Activated CD4-positive, alpha-beta T cell treated with anti-CD3 and anti-CD28 coated beads for 48 hours (primary cell): ENCODE results near the gene ADAMTS7.
"Not testable (repeated sequence)": the region's sequence is repeated elsewhere in the genome, so short reads cannot be mapped to it uniquely, and the experiment has no call there.

Experiments
- DNase-seq: peaks from one replicate; pipeline ENCODE4 v3.0.0-alpha.2; 2020

The ADAMTS7 gene

GRCh38 chr15:78762985-78763795, 48.1 kb downstream of the ADAMTS7 start:
- no peak for DNase-seq

GRCh38 chr15:78762386-78762961, 48.8 kb downstream of the ADAMTS7 start:
- DNase-seq, result not testable (repeated sequence)

DNA sequence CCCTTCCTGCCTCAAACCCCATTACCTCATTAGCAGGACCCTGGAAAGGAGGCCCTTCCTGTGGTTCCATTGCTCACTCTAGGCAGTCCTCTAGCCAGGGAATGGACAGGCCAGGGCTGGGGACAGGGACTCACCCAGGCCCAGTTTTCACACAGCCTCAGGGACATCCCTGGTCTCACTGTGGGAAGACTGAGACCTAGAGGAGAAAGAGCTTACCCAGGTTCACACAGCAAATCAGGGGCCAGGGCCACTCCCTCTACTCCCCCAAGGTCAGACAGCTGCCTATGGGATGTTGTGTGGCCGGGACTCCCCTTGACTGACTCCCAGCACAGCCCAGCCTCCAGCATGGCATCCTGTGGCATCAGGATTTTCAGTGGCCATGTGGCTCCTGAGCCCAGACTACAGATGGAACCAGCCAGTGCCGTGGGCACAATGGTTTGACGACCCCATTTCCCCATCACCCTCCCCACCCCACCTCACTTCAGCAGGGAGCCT, 49.3 kb downstream of the ADAMTS7 start:
- DNase-seq, result no peak

GRCh38 chr15:78761475-78761874, 49.8 kb downstream of the ADAMTS7 start:
- peak; percentile 81 for DNase-seq

GRCh38 chr15:78761020-78761419, 50.2 kb downstream of the ADAMTS7 start:
- DNase-seq, result no peak

- not testable (repeated sequence) for DNase-seq
Measured at GRCh38 chr15:78760091-78760882, 51.0 kb downstream of the ADAMTS7 start.

DNA sequence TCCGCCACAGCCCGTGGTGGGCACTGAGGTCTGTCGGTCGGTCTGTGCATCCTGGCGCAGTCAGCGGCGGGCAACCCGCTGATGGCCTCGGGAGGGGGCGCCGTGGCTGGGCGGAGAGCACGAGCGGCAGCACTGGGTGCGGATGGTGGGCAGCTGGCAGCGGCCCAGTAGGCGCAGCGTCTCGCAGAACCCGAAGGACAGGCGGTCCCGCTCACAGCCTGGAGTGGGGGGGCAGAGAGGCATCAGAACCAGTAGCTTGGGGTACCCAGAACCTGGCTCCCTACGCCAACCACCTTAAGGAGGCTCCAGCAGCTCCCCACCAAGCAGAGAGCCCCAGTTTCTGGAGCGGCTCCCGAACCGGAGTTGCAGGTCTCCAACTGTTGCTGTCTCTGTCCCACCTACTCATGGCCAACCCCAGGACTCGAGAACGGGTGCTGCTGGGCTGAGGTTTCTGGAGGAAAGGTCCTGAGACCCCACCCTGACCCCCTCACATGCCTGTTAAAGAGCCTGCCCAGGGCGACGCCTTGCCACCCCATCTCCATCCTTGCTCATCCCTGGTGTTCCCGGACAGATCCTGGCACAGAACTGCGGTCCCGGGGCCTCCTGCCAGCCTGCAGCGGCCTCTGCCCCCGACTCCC, 51.8 kb downstream of the ADAMTS7 start:
- DNase-seq, result not testable (repeated sequence)

- DNase-seq, result not testable (repeated sequence)
Measured at GRCh38 chr15:78758486-78759200, 52.6 kb downstream of the ADAMTS7 start.

GRCh38 chr15:78758084-78758483, 53.2 kb downstream of the ADAMTS7 start:
- DNase-seq, result not testable (repeated sequence)

- no peak for DNase-seq
Measured at GRCh38 chr15:78757636-78757905, 53.7 kb downstream of the ADAMTS7 start.

GRCh38 chr15:78756781-78757635, 54.3 kb downstream of the ADAMTS7 start:
- peak; percentile 74 for DNase-seq

DNA sequence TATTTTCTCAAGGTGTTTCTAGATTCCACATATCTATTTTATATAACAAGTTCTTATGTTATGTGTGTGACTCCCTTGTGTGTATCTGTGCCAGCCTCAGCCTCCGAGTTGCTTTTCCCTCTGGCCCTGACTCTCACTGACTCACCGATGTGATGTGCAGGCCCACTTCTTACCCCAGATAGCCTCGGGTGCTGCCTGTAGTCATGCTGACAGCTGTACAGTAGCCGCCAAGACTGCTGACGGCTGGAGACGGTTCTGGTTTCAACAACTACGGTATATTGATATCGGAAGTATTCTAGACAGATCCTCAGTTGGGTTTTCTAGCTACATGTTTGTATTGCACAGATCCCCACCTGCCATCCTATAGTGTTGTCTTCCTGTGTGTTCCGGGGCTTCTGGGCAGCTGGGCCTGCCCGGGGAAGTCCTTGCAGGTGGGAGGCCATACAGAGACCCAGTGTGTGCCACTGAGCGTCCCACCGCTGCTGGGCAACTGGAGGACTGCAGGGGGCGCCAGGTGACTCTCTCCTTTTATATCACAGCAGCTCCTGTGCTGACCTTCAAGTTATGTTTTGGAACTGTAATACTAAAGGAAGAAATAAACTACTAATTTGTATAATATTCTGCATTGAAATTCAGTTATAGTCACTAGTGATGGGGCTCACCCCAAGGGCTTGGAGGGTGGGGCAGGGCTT, 55.2 kb downstream of the ADAMTS7 start:
- peak; percentile 62 for DNase-seq

- DNase-seq, result not testable (repeated sequence)
Measured at GRCh38 chr15:78754637-78755280, 56.5 kb downstream of the ADAMTS7 start.

DNA sequence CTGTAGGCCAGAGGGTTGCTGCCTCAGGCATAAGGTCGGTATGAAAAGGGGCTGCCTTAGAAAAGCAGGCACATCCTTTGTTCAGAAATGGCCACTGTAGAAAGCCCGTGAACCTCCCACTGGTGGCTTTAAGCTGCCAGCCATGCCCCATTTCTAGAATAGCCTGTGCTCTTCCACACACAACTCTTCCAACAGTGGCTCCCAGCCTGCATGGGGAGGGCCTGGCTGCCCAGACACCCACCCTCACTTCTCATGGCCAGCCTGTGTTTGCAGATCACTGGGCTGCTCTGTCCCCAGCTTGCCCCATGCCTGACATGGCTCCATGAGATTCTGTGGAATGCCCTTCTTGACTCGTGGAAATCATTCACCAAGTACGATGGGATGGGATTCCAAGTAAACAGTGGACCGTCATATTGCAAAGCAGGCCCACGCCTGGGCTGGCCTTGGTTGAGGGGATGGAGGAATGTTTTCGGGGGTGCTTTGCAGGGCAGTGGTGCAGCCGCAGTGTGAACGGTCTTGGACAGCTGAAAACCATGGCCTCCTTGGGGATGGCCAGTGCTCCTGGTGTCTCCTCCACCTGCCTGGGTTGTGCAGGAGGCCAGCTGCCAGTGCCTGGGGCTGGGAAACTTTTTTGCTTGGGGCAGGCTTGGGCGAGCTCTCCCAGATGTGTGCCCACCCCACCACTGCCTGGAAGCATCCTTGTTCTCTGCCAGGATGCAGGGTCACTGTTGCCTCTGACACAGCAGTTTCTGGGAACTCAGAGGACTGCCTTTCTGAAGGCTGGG, 57.3 kb downstream of the ADAMTS7 start:
- DNase-seq, result not testable (repeated sequence)

- not testable (repeated sequence) for DNase-seq
Measured at GRCh38 chr15:78753359-78753659, 58.0 kb downstream of the ADAMTS7 start.

DNA sequence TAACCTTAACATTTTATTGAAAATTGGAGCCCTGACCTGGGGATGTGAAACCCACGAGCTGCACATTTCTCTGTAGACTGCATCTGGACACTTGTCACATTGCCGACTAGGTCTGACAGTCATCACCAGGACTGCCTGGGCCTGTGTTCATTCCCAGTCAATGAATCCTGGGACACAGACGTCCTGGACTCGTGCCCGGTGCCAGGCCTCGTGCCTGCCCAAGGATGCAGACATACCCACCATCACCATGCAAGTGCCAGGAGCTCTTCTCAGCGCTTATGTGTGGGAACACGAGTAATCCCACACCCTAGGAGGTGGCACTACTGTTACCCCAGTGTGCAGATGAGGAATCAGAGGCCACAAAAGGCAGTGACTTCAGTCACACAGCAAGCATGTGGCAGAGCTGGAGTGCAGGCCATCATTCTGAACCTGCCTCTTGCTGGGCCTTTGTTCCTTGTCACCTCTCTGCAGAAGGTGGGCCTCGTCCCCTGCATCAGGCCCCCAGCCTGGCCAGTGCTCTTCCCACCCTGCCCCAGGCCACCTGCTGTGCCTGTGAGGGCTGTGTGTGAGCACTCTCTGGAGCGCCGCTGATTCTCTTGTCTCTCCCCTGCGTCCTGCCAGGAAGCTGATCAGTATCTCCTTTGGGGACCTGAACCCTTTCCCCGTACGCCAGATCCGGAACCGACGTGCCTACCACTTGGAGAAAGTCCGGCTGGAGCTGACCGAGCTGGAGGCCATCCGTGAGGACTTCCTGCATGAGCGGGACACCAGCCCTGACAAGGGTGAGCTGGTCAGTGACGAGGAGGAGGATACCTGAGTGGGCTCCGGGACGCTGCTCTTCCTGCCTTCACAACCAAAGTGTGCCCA, 58.5 kb downstream of the ADAMTS7 start:
- DNase-seq, result no peak

DNA sequence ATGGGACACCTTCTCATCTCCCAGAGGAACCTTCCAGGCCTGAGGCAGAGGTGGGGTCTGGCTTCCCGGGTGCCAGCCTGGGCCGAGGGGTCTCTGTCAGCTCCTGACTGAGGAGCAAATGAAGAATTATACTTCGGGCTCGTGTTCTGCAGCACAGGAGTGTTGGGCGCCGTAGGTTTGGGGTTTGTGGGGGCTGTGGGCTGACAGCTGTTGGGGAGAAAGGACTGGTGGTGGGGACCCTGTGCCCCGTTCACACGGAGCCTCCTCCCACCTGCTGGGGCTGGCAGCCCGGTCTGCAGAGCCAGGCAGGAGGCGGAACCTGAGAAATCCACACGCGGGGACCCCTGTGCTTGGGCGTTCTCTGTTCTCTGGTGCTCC, 59.7 kb downstream of the ADAMTS7 start:
- DNase-seq, result no peak

DNA sequence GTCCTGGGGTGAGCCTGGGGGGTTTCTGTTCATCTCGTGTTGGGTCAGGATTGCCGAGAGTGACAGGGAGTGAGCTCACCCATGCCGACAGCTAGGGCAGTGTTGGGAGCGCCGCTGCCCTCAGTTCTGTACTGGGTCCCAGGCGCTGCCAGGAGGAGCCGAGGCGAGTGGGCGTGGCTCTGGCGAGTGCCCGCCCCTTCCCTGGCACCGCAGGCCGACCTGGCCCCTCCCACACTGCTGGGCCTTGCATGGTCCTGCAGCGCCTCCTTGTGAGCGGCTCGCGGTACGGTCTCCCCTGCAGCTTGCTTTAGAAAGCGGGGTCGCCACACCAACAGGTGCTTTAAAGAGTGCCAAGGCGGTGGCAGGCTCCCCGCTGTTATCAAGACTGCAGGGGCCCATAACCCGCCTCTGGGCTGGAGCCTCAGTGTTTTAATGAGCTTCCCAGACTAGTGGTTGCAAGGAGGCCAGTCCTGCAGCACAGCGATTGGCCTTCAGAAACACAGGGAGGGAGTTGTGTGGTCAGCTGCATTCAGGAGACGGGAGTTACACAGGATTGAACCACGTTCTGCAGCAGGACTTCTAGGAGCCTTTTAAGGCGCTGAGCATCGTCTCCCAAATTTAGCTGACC, 60.2 kb downstream of the ADAMTS7 start:
- peak; percentile 96 for DNase-seq
